NCI-H1105 (cell line): ENCODE data around the gene RRP9.

Source experiments
- DNase-seq: peaks from one replicate; lab custom pipeline; 2025; lab: John Stamatoyannopoulos, UW

RRP9 gene

DNA sequence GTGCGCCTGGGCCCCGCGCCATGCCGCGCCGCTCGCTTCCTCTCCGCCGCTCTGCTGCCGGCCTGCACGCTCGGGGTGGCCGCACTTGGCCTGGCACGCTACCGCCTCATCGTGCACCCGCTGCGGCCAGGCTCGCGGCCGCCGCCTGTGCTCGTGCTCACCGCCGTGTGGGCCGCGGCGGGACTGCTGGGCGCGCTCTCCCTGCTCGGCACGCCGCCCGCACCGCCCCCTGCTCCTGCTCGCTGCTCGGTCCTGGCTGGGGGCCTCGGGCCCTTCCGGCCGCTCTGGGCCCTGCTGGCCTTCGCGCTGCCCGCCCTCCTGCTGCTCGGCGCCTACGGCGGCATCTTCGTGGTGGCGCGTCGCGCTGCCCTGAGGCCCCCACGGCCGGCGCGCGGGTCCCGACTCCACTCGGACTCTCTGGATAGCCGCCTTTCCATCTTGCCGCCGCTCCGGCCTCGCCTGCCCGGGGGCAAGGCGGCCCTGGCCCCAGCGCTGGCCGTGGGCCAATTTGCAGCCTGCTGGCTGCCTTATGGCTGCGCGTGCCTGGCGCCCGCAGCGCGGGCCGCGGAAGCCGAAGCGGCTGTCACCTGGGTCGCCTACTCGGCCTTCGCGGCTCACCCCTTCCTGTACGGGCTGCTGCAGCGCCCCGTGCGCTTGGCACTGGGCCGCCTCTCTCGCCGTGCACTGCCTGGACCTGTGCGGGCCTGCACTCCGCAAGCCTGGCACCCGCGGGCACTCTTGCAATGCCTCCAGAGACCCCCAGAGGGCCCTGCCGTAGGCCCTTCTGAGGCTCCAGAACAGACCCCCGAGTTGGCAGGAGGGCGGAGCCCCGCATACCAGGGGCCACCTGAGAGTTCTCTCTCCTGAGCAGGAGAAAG lies 14.4 kb upstream of the RRP9 start:
- DNase-seq: peak; percentile 39

DNA sequence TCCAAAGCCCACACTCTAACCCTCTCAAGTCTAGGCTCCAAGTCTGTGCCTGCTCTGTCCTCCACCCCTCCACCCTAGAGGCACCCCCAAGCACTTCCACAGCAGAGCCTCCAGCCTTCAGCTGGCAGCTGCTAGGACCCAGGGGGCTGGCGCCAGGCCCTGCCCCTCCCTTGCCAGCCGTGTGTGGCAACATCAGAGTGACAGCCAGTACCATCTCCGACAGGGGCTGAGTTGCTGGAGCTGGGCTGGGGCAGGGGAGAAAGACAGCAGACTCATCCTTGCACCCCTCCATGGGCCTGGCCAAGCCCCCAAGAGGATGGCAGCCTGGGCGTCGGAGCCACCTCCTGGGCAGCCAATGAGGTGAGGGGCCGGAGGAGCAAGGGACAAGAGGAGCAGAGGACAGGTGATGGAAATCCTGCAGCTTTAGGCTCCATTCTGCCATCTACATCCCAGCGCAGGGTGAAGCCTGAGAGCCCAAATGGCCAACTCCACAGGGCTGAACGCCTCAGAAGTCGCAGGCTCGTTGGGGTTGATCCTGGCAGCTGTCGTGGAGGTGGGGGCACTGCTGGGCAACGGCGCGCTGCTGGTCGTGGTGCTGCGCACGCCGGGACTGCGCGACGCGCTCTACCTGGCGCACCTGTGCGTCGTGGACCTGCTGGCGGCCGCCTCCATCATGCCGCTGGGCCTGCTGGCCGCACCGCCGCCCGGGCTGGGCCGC lies 13.6 kb upstream of the RRP9 start, which contains the start of gene GPR62:
Gene GPR62, plus strand, starts transcription at position 207 of the 718 bp plus-strand sequence. Its CDS starts 272 bp downstream, at position 479.
- DNase-seq: no peak

DNA sequence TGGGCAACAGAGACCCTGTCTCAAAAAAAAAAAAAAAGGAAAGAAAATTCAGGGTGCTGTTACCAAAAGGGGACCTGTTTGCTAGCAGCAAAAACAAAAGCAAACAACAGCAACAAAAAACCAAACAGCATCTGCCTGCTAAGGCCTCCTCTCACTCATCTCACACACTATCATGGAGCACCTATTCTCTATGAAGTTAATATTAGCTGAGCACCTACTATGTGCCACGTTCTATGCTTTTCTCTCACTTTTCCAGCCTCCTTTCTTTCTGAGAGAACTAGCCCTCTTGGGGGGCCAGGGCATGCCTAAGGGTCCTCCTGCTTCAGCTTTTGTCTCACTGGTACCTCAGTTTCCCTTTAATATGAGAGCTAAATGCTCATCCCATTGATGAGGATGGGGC lies 13.0 kb upstream of the RRP9 start:
- no peak for DNase-seq

DNA sequence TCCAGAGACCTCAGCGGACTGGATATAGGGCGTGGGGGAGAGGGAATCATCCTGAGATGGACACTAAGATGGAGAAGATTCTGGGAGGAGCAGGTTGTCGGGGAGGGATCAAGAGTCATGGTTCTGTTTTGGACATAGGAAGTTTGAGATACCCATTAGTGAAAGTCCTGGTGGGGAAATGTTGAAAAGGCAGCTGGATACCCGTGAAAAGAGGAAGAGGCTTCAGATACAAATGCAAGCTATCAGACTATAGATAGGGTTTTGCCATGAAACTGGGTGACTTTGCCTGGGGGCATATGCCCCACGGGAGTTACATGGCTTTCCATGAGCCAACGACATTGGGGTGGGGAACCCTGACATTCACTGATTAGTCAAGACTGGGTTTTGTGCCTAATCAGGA lies 12.4 kb upstream of the RRP9 start:
- no peak for DNase-seq

DNA sequence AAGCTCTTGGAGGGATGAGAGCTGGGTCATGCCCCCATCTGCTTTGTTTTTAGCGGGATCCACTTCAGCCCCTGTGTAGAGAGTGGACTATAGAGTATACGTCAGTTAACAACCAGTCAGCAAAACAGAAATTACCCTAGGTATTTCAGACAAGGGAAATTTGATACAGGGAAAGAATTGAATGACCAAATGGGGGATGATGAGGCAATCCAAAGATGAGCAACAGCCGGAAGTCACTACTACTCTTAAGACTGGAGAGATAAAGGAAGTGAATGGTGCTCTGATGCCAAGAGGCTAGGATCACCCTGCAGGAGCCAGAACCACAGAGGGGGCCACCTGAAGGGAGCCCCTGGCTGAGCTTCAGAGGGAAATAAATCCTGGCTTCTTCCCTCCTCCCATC lies 11.7 kb upstream of the RRP9 start:
- no peak for DNase-seq

DNA sequence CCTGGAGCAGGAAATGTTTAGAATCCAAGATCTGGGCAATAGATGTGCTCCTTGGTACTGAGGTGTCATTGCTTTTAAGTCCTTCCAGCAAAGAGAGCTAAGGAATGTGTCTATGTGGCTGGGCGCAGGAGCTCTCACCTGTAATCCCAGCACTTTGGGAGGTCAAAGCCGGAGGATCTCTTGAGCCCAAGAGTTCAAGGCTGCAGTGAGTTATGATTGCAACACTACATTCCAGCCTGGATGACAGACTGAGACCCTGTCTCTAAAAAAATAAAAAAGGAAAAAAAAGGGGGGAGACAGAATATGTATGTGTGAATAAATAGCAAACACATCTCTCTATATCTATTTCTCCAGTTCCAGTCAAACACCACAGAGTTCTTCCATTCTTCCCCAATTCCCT lies 9.2 kb upstream of the RRP9 start:
- DNase-seq: no peak

DNA sequence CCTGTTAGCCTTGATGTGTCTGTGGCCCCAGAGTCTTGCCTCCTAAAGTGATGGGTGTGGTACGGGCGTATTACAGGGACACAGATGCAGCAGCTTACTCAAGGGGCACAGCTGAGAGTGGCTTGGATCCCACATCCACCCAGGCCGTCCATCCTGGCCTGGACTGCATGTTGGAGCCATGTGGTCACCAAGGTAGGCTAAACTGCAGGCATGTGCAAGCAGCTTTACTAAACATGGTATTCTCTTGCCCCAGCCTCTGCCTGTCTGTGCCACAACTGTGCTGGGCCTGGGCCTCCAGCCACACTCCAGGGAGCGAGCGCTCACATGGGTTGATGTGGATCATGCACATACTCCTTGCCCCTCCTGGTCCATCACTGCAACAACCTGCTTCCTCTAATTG lies 7.4 kb upstream of the RRP9 start:
- DNase-seq: no peak

DNA sequence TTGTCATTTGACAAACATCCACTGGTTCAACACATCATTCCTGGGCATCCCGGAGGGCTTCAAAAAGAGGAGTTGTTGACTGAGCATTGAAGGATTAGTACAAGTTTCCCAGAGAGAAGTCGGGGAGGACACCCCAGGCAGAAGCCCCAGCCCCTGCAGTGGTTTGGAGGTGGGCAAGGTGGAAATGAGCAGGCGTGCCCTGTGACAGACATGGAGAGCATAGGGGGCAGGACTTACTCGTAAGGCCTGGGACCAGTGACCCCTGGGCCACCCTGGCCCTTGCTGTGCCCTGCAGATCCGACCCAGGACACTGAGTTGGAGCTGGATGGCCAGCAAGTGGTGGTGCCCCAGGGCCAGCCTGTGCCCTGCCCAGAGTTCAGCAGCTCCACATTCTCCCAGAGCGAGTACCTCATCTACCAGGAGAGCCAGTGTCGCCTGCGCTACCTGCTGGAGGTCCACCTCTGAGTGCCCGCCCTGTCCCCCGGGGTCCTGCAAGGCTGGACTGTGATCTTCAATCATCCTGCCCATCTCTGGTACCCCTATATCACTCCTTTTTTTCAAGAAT lies 6.4 kb upstream of the RRP9 start:
- DNase-seq: no peak

DNA sequence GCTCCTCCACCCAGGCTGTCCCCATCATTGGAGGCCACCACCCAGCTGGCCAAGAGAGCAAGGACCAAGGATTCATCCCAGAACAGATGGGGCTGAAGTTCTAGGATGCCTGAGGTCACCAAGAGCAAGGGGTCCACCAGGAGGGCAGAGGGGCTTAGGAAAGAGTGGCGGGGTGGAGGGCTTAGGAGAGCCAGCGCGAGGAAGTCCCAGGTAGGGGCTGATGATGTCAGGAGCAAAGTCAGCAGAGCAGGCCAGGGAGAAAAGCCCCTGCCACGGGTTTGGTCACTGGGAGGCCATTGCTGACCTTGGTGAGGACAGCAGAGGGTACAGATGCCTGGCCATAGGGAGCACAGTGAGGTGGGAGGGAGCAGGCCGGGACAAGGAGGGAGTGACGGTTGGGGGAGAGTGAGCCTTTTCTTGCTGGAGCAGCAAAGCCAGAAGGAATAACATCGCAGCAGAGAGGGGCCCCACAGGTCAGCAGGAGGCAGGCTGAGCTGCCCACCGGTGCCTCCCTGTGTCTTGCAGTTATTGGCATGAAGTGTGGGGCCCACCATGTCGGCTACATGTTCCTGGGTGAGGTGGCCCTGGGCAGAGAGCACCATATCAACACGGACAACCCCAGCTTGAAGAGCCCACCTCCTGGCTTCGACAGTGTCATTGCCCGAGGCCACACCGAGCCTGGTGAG lies 5.7 kb upstream of the RRP9 start:
- no peak for DNase-seq

DNA sequence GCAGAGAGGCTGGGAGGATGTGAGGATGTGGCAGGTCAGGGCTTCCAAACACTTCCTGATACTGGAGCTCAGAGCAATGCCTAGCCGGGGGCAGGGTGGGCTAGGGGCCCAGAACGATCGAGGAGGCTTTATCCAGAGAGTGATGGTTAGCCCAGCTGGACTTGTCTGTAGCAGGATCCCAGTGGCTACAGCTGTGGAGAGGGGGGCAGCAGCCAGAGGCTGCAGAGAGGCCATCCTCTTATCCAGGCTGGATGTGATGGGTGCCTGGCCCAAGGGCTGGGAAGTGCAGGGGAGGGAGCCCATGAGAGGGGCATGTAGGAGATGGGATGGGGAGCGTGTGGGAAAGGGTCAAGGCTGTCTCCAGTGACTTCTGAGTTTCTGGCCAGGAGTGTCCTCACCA lies 5.1 kb upstream of the RRP9 start:
- no peak for DNase-seq

DNA sequence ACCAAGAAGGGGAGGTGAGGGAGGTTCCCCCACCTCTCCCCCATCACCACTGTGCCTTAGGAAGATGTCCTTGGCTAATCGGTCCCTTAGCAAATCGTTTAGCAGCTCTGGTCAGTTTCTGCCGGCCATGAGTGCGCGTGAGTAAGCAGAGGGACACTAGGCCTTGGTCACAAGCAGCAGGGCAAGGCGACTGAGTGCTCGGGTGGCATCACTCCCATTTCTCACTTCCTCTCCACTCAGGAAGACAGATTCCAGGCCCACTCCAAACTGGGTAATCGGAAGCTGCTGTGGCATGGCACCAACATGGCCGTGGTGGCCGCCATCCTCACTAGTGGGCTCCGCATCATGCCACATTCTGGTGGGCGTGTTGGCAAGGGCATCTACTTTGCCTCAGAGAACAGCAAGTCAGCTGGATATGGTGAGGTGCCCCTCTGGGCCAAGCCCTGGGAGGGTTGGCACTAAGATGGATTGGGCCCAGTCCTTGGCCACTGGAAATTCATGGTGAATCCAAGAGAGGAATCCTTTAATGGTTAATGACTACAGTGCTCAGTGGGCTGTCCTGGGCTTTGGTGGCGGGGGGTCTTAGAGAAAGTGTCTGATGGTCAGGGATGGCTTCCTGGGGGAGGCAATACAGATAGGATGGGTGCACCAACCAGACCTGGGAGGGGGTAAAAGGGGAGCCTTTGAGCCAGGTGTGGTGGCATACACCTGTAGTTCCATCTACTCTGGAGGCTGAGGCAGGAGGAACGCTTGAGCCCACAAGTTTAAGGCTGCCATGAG lies 4.4 kb upstream of the RRP9 start:
- DNase-seq: no peak

DNA sequence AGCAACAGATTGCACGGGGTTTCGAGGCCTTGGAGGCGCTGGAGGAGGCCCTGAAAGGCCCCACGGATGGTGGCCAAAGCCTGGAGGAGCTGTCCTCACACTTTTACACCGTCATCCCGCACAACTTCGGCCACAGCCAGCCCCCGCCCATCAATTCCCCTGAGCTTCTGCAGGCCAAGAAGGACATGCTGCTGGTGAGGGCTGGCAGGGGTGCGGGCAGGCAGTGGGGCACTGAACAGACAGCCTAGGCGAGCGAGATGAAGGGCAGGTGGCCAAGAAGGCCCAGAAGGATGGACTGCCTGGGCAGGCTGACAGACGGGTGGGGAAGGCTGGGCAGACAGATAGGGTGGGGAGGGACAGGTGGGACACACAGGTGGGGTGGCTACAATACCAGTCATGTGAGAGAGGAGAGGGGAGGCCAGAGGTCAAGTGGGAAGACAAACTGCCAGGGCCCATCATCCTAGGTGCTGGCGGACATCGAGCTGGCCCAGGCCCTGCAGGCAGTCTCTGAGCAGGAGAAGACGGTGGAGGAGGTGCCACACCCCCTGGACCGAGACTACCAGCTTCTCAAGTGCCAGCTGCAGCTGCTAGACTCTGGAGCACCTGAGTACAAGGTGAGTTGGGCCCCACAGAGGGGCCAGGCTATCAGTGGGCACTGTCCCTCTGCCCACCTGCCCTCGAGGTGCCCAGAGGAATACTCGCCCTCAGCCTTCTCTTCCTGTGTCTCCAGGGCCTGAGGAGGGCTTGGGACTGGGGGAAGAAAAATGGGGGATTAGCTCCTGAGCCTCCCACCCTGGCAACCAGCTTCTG lies 3.5 kb upstream of the RRP9 start:
- DNase-seq: no peak

DNA sequence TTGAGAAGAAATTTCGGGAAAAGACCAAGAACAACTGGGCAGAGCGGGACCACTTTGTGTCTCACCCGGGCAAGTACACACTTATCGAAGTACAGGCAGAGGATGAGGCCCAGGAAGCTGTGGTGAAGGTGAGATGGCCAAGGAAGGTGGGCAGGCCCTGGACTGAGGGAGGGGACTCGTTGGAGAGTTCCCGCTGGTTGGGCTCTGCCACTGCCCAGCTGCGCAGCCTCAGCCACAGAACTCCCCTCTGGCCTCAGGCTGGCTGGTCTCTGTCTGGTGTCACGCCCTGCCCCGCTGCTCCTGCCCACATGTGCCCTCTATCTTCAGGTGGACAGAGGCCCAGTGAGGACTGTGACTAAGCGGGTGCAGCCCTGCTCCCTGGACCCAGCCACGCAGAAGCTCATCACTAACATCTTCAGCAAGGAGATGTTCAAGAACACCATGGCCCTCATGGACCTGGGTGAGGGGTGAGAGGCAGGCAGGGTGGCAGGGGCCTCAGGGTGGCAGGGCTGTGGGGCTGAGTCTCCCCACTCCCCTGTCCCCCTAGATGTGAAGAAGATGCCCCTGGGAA lies 2.8 kb upstream of the RRP9 start:
- DNase-seq: no peak

DNA sequence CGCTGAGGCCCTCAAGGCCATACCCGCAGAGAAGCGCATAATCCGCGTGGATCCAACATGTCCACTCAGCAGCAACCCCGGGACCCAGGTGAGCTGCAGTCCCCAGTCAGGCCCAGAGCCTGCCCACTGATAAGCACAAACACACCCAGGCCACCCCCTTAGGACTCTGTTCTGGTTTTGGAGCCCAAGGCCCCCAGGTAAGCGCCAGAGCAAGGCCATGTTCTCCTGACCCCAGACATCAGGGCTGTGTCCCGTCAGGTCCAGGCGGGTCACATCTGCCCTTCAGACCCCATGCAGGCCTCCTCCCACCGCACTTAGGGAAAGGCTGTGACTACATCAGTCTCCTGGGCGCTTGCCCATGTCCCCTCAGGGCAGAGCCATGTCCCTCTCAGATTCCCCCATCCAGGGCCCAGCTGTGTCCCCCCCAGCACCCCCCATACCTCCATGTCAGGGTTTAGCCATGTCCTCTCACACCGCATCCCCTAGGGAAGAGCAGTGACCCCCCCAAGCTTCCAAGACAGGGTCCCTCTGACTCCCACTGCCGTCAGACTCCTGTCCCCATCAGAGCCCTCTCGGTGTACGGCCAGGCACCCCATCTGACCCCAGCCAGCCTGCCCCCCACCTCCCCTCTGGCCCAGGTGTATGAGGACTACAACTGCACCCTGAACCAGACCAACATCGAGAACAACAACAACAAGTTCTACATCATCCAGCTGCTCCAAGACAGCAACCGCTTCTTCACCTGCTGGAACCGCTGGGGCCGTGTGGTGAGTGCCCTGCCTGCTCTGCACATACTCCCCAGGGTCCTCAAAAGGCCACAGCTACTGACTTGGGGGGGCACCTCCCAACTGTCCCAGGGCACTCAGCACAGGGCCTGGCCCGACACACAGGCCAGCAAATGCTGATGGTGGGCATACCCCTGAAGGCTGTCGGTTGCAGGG lies 2.0 kb upstream of the RRP9 start:
- no peak for DNase-seq

DNA sequence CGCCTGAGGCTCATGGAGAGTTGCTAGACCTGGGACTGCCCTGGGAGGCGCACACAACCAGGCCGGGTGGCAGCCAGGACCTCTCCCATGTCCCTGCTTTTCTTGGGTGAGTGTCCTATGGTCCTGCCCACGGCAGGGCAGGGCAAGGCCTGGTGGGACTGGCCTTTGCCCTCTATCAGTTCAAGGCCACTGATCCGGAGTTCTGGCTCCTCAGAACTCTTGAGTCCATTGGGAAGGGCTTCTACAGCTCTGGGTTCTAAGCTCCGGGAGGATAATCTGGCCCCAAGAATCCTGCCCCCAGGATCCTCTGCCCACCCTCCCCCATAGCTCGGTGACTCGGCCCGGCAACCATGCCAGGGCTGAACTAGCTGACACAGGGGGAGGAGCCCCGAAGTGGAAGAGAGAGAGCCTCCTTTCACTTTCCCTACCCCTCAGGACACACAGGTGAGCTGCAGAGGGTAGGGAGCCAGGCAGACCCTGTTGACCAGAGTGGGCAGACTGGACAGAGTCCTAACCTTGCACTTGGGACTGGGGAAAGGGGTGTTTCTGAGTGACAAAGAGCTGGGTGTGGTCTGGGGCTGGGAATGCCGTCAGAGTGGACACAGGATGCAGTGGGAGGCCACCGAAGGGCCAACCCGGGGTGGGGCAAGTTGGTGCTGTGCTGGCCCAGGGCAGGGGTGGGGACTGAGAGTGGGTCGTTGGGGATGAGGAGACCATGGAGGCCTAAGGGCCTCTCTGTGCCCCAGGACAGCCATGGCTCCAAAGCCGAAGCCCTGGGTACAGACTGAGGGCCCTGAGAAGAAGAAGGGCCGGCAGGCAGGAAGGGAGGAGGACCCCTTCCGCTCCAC lies 1.1 kb upstream of the RRP9 start:
- DNase-seq: no peak

DNA sequence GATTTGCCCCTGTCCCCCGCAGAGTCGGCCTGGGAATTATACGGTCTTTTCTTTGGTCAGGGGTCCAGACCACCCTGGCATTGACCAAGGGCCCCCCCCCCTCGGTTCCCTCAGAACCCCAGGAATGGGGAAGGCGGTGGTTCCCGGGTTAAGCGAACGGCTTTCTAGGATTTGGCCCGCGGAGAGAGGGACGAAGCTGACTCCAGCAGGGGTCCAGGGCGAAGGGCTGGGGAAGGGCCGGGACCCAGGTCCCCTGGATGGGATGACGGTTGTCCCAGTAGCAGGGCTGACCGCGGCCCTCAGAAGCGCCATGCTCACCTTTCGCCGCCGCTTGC lies 274 bp downstream of the RRP9 start:
- no peak for DNase-seq

DNA sequence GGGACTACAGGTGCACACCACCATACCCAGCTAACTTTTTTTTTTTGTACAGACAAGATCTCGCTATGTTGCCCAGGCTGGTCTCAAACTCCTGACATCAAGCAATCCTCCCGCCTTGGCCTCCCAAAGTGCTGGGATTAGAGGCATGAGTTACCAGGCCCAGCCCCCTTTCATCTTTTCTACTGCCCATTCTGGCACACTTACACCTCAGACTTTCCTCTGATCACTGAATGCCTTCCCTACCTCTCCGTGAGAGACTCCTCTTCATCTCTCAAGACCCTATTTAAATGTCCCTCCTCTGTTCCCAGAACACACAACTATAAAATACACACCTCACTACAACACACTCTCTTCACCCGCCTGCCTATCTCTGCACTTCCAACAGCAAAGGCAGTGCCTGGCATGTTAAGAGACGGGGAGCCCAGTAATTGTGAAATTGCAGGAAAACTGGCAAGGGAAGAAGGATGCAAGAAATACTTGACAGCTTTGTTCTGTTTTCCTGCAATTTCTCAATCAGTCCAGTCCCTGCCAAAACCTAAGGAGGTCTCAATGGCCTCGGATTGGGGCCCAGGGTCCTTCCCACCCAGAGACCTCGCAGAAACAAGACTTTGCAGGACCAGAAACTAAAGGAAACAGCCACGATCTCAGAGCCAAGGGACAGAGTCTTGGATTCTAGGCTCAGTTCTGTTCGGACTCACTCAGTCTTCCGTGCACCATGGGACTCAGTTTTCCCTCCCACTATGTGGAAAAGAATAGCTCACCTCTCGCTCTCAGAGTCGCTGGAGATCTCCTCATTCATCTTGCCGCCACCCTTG lies 849 bp downstream of the RRP9 start:
- DNase-seq: no peak
